Gastrocnemius medialis (tissue), 4 donors: Measurements from ENCODE around the gene DNAJC25. TPM values are rescaled to one million over a fixed set of nuclear protein-coding genes. Genes with fewer than 3 reads are reported as not detected.

Experiments
- ATAC-seq, 2 donors: fragments of 150-250 bp; one replicate each; pipeline ENCODE4 v1.9.1; 2016
- DNase-seq, 2 donors: peaks; one replicate each; pipeline ENCODE4 v3.0.0-alpha.2; 2019
- H3K27ac ChIP-seq, 4 donors: fragments of 200-600 bp; sonication (generic); 1 replicate in 1 of 4; 2 replicates in 3 of 4; pipeline ENCODE4 v1.5.1; 2016 to 2018; ENCODE audit warnings: mild to moderate bottlenecking in 2 of 4, moderate library complexity in 1 of 4
- H3K27me3 ChIP-seq, 3 donors: fragments of 200-600 bp; sonication (generic) in 2 of 3; 1 replicate in 1 of 3; 2 replicates in 2 of 3; pipeline versions ENCODE4 v1.5.1 to v1.6.0; 2016 to 2019; ENCODE audit warnings: mild to moderate bottlenecking in 1 of 3, moderate library complexity in 1 of 3
- H3K36me3 ChIP-seq, 2 donors: fragments of 200-600 bp; sonication (generic) in 1 of 2; one replicate each; pipeline ENCODE4 v1.5.1; 2017 to 2018
- H3K4me1 ChIP-seq, 2 donors: fragments of 200-600 bp; sonication (generic) in 1 of 2; one replicate each; pipeline ENCODE4 v1.5.1; 2016 to 2017; ENCODE audit warnings: mild to moderate bottlenecking in 2 of 2
- H3K4me3 ChIP-seq, 4 donors: fragments of 200-600 bp; sonication (generic) in 3 of 4; 1 replicate in 1 of 4; 2 replicates in 3 of 4; pipeline ENCODE4 v1.5.1; 2016 to 2019; ENCODE audit warnings: mild to moderate bottlenecking in 2 of 4
- H3K9me3 ChIP-seq, 3 donors: fragments of 200-600 bp; sonication (generic) in 2 of 3; 1 replicate in 1 of 3; 2 replicates in 2 of 3; pipeline ENCODE4 v1.5.1; 2016 to 2019
- POLR2A ChIP-seq, 2 donors: fragments of 450-650 bp; IDR thresholded peaks; one replicate each; pipeline ENCODE4 v1.6.1; 2017; ENCODE audit warnings: antibody characterized with exemption in 2 of 2, mild to moderate bottlenecking in 2 of 2, moderate library complexity in 2 of 2
- in situ Hi-C, 4 donors: fragments of 200-750 bp; cut with MboI; loops; one replicate each; pipeline versions ENCODE4 v1.15.0 to v1.8.0; 2017; ENCODE audit warnings: low sequenced_read_pairs in 4 of 4
- intact Hi-C: fragments of 100-400 bp; cut with DNase I; formaldehyde crosslinking; loops from one replicate; pipeline ENCODE4 v1.15.1; 2023; ENCODE audit warnings: low total_unique reads
- total RNA-seq, 4 donors: library from RNA; depleted of rRNA; stranded (reverse); fragments of >200 nt; gene quantifications; one replicate each; pipeline versions ENCODE4 v1.1.0 to v1.2.3, GENCODE V29; 2016
- TF ChIP-seq, protein P1 (sequence below), 5 experiments: fragments of 450-650 bp in 3 of 5; fragments of 200-600 bp in 2 of 5; sonication (generic) in 2 of 5; IDR thresholded peaks in 4 of 5; conservative IDR thresholded peaks in 1 of 5; 1 replicate in 4 of 5; 2 replicates in 1 of 5; pipeline ENCODE4 v1.5.1; 2016 to 2019; ENCODE audit warnings: antibody characterized with exemption in 5 of 5, mild to moderate bottlenecking in 3 of 5, moderate library complexity in 3 of 5

DNAJC25 gene
- total RNA-seq, 4 donors from 2014 or later, result 3.7 to 7.4 (median 4.9) TPM

- H3K4me3 ChIP-seq, result no peak overlapping the region
- in situ Hi-C loops (loop anchor here in 2 of 4 donors (25.0 kb wide), 2 partner anchors 104 to 1579 kb away; partner anchors contain the start of genes FKBP15 (in 1 of the 2) and SLC31A1 (in 1 of the 2)), intact Hi-C loops (loop anchor here (5.0 to 10.0 kb wide), 5 partner anchors 36 to 1121 kb away; partner anchors contain the start of genes ECPAS, HSDL2, PTBP3 and PTGR1)
- no peaks in the 10 kb centered on the region for H3K27me3 ChIP-seq
- TF ChIP-seq, protein P1, sequence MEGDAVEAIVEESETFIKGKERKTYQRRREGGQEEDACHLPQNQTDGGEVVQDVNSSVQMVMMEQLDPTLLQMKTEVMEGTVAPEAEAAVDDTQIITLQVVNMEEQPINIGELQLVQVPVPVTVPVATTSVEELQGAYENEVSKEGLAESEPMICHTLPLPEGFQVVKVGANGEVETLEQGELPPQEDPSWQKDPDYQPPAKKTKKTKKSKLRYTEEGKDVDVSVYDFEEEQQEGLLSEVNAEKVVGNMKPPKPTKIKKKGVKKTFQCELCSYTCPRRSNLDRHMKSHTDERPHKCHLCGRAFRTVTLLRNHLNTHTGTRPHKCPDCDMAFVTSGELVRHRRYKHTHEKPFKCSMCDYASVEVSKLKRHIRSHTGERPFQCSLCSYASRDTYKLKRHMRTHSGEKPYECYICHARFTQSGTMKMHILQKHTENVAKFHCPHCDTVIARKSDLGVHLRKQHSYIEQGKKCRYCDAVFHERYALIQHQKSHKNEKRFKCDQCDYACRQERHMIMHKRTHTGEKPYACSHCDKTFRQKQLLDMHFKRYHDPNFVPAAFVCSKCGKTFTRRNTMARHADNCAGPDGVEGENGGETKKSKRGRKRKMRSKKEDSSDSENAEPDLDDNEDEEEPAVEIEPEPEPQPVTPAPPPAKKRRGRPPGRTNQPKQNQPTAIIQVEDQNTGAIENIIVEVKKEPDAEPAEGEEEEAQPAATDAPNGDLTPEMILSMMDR (IDR thresholded peaks at IDR 0.05 in 4 of 5, conservative IDR thresholded peaks at IDR 0.05 in 1 of 5), result no peak
- TF ChIP-seq POLR2A (IDR thresholded peaks at IDR 0.05), result no peak
- ATAC-seq, result no peak
- DNase-seq, result no peak
- no peaks in the 10 kb centered on the region for H3K9me3 ChIP-seq
- no peaks in the 10 kb centered on the region for H3K36me3 ChIP-seq
- H3K27ac ChIP-seq, result no peak overlapping the region
- H3K4me1 ChIP-seq, result peaks cover 30 to 41% of the 10 kb centered on the region in 2 donors
Measured at GRCh38 chr9:111633389-111633736, 2.2 kb downstream of the DNAJC25 start.

DNA sequence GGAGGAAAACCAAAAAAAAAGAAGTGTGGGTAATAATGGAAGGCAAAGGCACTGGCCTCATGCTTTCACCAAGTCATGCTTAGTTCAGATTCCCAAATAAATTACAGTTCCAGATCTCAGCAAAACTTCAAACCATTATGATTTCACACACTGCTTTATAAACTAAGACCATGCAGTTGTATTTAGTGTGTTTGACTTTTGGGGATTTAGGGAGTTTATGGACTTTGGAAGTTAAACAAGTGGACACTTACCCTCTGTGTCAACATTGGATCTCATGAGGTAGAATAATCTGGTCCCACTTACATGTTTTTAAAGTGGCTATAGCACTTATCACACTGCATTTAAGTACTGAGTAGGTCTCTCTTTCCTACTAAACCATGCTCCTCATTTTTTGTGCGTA is 3.7 kb downstream of the DNAJC25 start:
- DNase-seq (no peak), ATAC-seq (no peak)
- H3K4me1 ChIP-seq, result peaks cover 30 to 41% of the 10 kb centered on the region in 2 donors
- TF ChIP-seq, protein P1 (IDR thresholded peaks at IDR 0.05 in 4 of 5, conservative IDR thresholded peaks at IDR 0.05 in 1 of 5), result no peak
- H3K9me3 ChIP-seq, result no peaks in the 10 kb centered on the region
- in situ Hi-C loops, result loop anchor here in 2 of 4 donors (25.0 kb wide), 2 partner anchors 102 to 1577 kb away; partner anchors contain the start of genes FKBP15 (in 1 of the 2) and SLC31A1 (in 1 of the 2)
- H3K36me3 ChIP-seq, result no peaks in the 10 kb centered on the region
- intact Hi-C loops, result loop anchor here (5.0 to 10.0 kb wide), 5 partner anchors 38 to 1120 kb away; partner anchors contain the start of genes ECPAS, HSDL2, PTBP3 and PTGR1
- H3K27me3 ChIP-seq, result no peaks in the 10 kb centered on the region
- no peak overlapping the region for H3K27ac ChIP-seq
- no peak overlapping the region for H3K4me3 ChIP-seq

DNA sequence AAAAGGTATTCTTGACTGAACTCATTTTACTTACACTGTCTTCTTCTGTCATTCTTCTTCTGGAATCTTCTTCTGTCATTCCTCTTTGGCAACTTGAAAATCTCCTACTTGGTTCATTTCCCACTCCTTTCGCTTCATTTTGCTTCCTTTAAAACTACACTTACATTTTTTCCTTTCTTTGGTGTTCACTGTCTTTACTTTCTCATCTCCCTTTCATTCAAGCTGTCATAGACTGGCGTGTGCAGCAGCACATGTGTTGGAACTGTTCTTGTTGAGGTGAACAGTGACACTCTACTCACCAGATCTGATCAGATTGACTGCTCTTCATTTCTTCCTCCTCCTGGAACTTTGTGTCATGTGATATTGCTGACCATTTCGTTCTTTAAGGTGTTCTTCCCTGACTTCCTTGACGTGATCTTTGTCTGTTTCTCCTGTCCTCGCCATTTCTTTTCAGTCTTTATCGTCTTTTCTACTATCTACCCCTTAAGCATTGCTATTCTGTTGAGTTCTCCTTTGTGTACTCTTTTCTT is 6.4 kb downstream of the DNAJC25 start:
- ATAC-seq (no peak), DNase-seq (no peak)
- intact Hi-C loops (loop anchor here (10.0 kb wide), 3 partner anchors 153 to 1117 kb away; partner anchors contain the start of genes ECPAS, PTBP3 and SNX30), in situ Hi-C loops (loop anchor here in 2 of 4 donors (25.0 kb wide), 2 partner anchors 100 to 1575 kb away; partner anchors contain the start of genes FKBP15 (in 1 of the 2) and SLC31A1 (in 1 of the 2))
- H3K4me3 ChIP-seq, result no peak overlapping the region
- no peaks in the 10 kb centered on the region for H3K36me3 ChIP-seq
- peaks cover 15 to 29% of the 10 kb centered on the region in 2 donors for H3K4me1 ChIP-seq
- H3K27me3 ChIP-seq, result no peaks in the 10 kb centered on the region
- no peak overlapping the region for H3K27ac ChIP-seq
- TF ChIP-seq, protein P1 (IDR thresholded peaks at IDR 0.05 in 4 of 5, conservative IDR thresholded peaks at IDR 0.05 in 1 of 5), result no peak
- TF ChIP-seq POLR2A (IDR thresholded peaks at IDR 0.05), result no peak
- H3K9me3 ChIP-seq, result no peaks in the 10 kb centered on the region

GRCh38 chr9:111644195-111644772 is 13.2 kb downstream of the DNAJC25 start:
- Histone ChIP-seq H3K27ac (no peak overlapping the region), H3K27me3 (no peaks in the 10 kb centered on the region), H3K4me3 (no peak overlapping the region), H3K36me3 (peaks cover 3 to 17% of the 10 kb centered on the region in 2 donors), H3K4me1 (no peaks in the 10 kb centered on the region), H3K9me3 (no peaks in the 10 kb centered on the region)
- intact Hi-C loops, result no loop called here
- in situ Hi-C loops, result loop anchor here in 2 of 4 donors (25.0 kb wide), 2 partner anchors 93 to 1568 kb away; partner anchors contain the start of genes FKBP15 (in 1 of the 2) and SLC31A1 (in 1 of the 2)
- ATAC-seq (no peak), DNase-seq (no peak)
- TF ChIP-seq, protein P1 (IDR thresholded peaks at IDR 0.05 in 4 of 5, conservative IDR thresholded peaks at IDR 0.05 in 1 of 5), result no peak
- no peak for TF ChIP-seq POLR2A (IDR thresholded peaks at IDR 0.05)
